Activated T-cell treated with anti-CD3 and anti-CD28 coated beads, Interleukin-2, amount 50 U/mL, for 24 hours (primary cell): ENCODE results near the gene TNFSF9.

Experiments used
- DNase-seq: peaks from one replicate; pipeline ENCODE4 v3.0.0-alpha.2; 2020
- H3K27ac Mint-ChIP-seq: 2 replicates; pipeline ENCODE4 v1.8.0; 2020; ENCODE audit warnings: mild to moderate bottlenecking, mixed read lengths
- H3K27me3 Mint-ChIP-seq: 2 replicates; pipeline ENCODE4 v1.8.0; 2020; ENCODE audit warnings: mixed read lengths
- H3K36me3 Mint-ChIP-seq: 2 replicates; pipeline ENCODE4 v1.8.0; 2020; ENCODE audit warnings: low read depth, mixed read lengths
- H3K4me1 Mint-ChIP-seq: 2 replicates; pipeline ENCODE4 v1.8.0; 2020; ENCODE audit warnings: low read depth, mixed read lengths
- H3K4me3 Mint-ChIP-seq: 2 replicates; pipeline ENCODE4 v1.8.0; 2020; ENCODE audit warnings: mild to moderate bottlenecking, moderate library complexity, mixed read lengths
- H3K9me3 Mint-ChIP-seq: 2 replicates; pipeline ENCODE4 v1.8.0; 2020; ENCODE audit warnings: mixed read lengths

Gene TNFSF9

GRCh38 chr19:6530386-6531162, at the start of gene TNFSF9:
TSS of gene TNFSF9 (plus strand) at chr19:6531026. CDS start at chr19:6531037, 11 bp downstream.
- H3K27ac Mint-ChIP-seq = peak within 1 kb of the TSS; percentile 88
- peaks cover 31% of the 10 kb centered on the region for H3K4me1 Mint-ChIP-seq
- no peaks in the 10 kb centered on the region for H3K9me3 Mint-ChIP-seq
- H3K27me3 Mint-ChIP-seq = peaks cover 37% of the 10 kb centered on the region
- peak within 1 kb of the TSS; percentile 81 for H3K4me3 Mint-ChIP-seq
- H3K36me3 Mint-ChIP-seq = no peaks in the 10 kb centered on the region
- peak; percentile 92 for DNase-seq

- H3K36me3 Mint-ChIP-seq = peaks cover 29% of the 10 kb centered on the region
- no peaks in the 10 kb centered on the region for H3K27me3 Mint-ChIP-seq
- H3K9me3 Mint-ChIP-seq = no peaks in the 10 kb centered on the region
- peak; percentile 83 for DNase-seq
- H3K4me1 Mint-ChIP-seq = peaks cover 31% of the 10 kb centered on the region
- H3K27ac Mint-ChIP-seq = peak within 1 kb of the TSS; percentile 96
- peak within 1 kb of the TSS; percentile 95 for H3K4me3 Mint-ChIP-seq
Measured at GRCh38 chr19:6481541-6482342, 49.1 kb upstream of the TNFSF9 start, which contains the start of gene DENND1C. TSS of gene DENND1C (minus strand) at chr19:6481787. CDS start at chr19:6481695, 92 bp downstream.

DNA sequence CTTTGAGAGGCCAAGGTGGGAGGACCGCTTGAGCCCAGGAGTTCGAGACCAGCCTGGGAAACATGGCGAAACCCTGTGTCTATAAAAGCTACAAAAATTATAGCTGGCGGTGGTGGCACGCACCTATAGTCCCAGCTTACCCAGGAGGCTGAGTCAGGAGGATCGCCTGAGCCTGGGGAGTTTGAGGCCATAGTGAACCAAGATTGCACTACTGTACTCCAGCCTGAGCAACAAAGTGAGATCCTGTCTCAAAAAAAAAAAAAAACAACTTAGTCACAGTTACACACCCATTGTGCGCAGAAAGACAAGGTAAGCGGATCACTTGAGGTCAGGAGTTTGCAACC, 48.5 kb upstream of the TNFSF9 start:
- H3K27me3 Mint-ChIP-seq = no peaks in the 10 kb centered on the region
- H3K36me3 Mint-ChIP-seq = peaks cover 24% of the 10 kb centered on the region
- no peaks in the 10 kb centered on the region for H3K9me3 Mint-ChIP-seq
- H3K27ac Mint-ChIP-seq = peak overlapping the region; percentile 96
- peaks cover 31% of the 10 kb centered on the region for H3K4me1 Mint-ChIP-seq
- peak overlapping the region; percentile 95 for H3K4me3 Mint-ChIP-seq
- DNase-seq = no peak

- Mint-ChIP-seq H3K4me3 (no peak overlapping the region), H3K27me3 (no peaks in the 10 kb centered on the region), H3K9me3 (no peaks in the 10 kb centered on the region), H3K27ac (peak overlapping the region; percentile 96), H3K4me1 (peaks cover 31% of the 10 kb centered on the region), H3K36me3 (peaks cover 22% of the 10 kb centered on the region)
- DNase-seq = no peak
Measured at GRCh38 chr19:6483235-6483634, 47.6 kb upstream of the TNFSF9 start.

DNA sequence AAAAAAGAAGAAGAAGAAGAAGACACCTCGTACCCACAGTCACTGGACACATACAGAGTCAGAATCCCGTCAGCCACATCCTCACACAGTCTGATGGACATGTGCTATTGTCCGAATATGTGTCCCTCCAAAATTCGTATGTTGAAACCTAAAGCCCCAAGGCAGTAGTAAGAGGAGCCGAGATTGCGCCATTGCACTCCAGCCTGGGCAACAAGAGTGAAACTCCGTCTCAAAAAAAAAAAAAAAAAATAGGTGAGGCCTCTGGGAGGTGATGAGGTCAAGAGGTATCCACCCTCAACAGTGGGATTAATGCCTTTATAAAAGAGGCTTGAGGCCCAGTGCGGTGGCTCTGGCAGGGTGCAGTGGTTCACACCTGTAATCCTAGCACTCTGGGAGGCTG, 46.6 kb upstream of the TNFSF9 start:
- Mint-ChIP-seq H3K9me3 (no peaks in the 10 kb centered on the region), H3K27me3 (no peaks in the 10 kb centered on the region), H3K4me3 (no peak overlapping the region), H3K36me3 (peaks cover 18% of the 10 kb centered on the region), H3K4me1 (peaks cover 32% of the 10 kb centered on the region), H3K27ac (peak overlapping the region; percentile 54)
- no peak for DNase-seq

GRCh38 chr19:6484831-6485230, 46.0 kb upstream of the TNFSF9 start:
- Mint-ChIP-seq H3K4me1 (peaks cover 33% of the 10 kb centered on the region), H3K27ac (no peak overlapping the region), H3K36me3 (peaks cover 13% of the 10 kb centered on the region), H3K27me3 (no peaks in the 10 kb centered on the region), H3K9me3 (no peaks in the 10 kb centered on the region), H3K4me3 (no peak overlapping the region)
- no peak for DNase-seq

DNA sequence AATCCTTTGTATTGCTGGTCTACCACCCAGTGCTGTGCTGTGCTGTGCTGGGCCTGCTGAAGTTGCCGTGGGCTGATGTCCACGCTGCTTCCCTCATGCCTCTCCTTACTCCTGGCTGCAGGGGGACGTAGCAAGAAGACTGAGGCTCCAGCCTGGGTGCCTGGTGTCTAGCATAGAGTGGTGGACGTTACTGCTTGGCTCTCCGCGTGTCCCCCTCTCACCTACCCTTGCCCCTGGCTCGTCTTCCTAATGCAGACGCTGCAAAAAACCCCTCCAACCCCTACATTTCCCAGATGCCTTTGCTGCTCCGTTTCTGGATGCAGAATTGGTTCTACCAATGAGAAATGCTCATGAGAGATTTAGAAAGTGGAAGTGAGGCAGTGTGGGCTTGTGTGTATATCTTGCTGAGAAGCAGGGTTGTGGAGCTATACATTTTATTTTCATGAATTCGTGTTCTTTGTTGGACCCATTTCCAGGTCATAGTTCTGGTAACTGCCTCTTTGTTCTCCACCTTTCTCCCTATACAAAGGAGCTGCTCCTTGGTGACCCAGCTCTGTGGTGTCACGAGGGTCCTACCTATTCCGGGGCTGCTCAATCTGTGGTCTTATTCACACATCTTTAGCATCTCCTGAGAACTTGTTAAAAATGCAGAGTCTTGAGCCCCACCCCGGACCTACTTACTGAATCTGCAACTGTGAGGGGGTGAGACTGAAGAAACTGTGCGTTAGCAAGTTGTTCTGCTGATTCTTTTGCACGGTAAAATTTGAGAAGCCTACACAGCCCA, 41.4 kb upstream of the TNFSF9 start:
- H3K36me3 Mint-ChIP-seq = no peaks in the 10 kb centered on the region
- H3K27ac Mint-ChIP-seq = peak overlapping the region; percentile 82
- peaks cover 20% of the 10 kb centered on the region for H3K4me1 Mint-ChIP-seq
- H3K4me3 Mint-ChIP-seq = peak overlapping the region; percentile 72
- no peaks in the 10 kb centered on the region for H3K27me3 Mint-ChIP-seq
- H3K9me3 Mint-ChIP-seq = peaks cover 5% of the 10 kb centered on the region
- DNase-seq = no peak

GRCh38 chr19:6490134-6490533, 40.7 kb upstream of the TNFSF9 start:
- H3K4me3 Mint-ChIP-seq = peak overlapping the region; percentile 72
- no peaks in the 10 kb centered on the region for H3K36me3 Mint-ChIP-seq
- peaks cover 20% of the 10 kb centered on the region for H3K4me1 Mint-ChIP-seq
- no peaks in the 10 kb centered on the region for H3K27me3 Mint-ChIP-seq
- H3K27ac Mint-ChIP-seq = peak overlapping the region; percentile 82
- DNase-seq = no peak
- peaks cover 5% of the 10 kb centered on the region for H3K9me3 Mint-ChIP-seq

- H3K9me3 Mint-ChIP-seq = peaks cover 5% of the 10 kb centered on the region
- no peak for DNase-seq
- no peaks in the 10 kb centered on the region for H3K27me3 Mint-ChIP-seq
- H3K27ac Mint-ChIP-seq = no peak overlapping the region
- H3K4me1 Mint-ChIP-seq = peaks cover 20% of the 10 kb centered on the region
- H3K36me3 Mint-ChIP-seq = no peaks in the 10 kb centered on the region
- no peak overlapping the region for H3K4me3 Mint-ChIP-seq
Measured at GRCh38 chr19:6491802-6492592, 38.8 kb upstream of the TNFSF9 start.

- no peak for DNase-seq
- Mint-ChIP-seq H3K9me3 (peaks cover 5% of the 10 kb centered on the region), H3K4me3 (no peak overlapping the region), H3K4me1 (peaks cover 18% of the 10 kb centered on the region), H3K27me3 (no peaks in the 10 kb centered on the region), H3K27ac (no peak overlapping the region), H3K36me3 (no peaks in the 10 kb centered on the region)
Measured at GRCh38 chr19:6494438-6495036, 36.3 kb upstream of the TNFSF9 start.

- Mint-ChIP-seq H3K4me3 (no peak overlapping the region), H3K27me3 (peaks cover 5% of the 10 kb centered on the region), H3K27ac (no peak overlapping the region), H3K36me3 (no peaks in the 10 kb centered on the region), H3K4me1 (peaks cover 10% of the 10 kb centered on the region), H3K9me3 (peaks cover 5% of the 10 kb centered on the region)
- no peak for DNase-seq
Measured at GRCh38 chr19:6495947-6496346, 34.9 kb upstream of the TNFSF9 start.

DNA sequence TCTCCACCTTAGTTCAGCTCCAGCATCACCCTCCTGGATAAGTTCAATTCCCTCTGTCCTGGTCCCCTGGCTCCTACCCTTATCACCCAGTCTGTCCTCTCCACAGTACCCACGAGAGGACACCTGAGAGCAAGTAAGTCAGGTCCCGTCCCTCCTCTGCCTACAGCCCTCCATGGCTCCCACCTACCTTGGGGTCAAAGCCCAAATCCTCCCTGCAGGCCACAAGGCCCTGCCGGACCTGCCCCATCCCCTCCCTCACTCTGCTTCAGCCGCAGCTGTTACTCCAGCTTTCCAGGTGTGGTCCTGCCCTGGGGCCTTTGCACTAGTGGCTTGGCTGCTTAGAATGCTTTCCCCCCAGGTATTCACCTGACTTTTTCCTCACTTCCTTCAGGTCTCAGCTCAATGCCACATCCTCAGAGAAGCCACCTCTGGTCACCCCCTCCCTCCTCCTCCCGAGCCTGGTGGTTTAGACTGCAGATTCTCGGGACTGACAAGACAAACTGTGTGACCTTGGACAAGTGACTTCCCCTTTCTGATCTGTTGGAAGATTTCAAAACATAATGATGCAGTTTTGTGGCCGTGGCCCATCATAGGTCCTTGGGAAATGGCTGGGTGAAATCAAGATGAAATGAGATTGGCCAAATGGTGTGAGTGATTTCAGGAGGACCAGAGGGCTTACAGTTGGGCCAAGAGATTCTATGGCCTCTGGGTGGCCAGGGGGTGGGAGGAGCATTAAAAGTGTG, 32.4 kb upstream of the TNFSF9 start:
- Mint-ChIP-seq H3K4me1 (peaks cover 12% of the 10 kb centered on the region), H3K27me3 (peaks cover 12% of the 10 kb centered on the region), H3K4me3 (no peak overlapping the region), H3K36me3 (no peaks in the 10 kb centered on the region), H3K9me3 (no peaks in the 10 kb centered on the region), H3K27ac (no peak overlapping the region)
- no peak for DNase-seq
